Stimulated activated CD8-positive, alpha-beta memory T cell treated with anti-CD3 and anti-CD28 coated beads, Interleukin-4, amount 100 ng/mL, for 4 hours (primary cell): Measurements from ENCODE around the gene PSAP.

Source experiments
- DNase-seq, 2 donors: peaks; one replicate each; pipeline ENCODE4 v3.0.0-alpha.2; 2020; ENCODE audit warnings: low read depth in 2 of 2, low spot score in 1 of 2

PSAP gene

DNA sequence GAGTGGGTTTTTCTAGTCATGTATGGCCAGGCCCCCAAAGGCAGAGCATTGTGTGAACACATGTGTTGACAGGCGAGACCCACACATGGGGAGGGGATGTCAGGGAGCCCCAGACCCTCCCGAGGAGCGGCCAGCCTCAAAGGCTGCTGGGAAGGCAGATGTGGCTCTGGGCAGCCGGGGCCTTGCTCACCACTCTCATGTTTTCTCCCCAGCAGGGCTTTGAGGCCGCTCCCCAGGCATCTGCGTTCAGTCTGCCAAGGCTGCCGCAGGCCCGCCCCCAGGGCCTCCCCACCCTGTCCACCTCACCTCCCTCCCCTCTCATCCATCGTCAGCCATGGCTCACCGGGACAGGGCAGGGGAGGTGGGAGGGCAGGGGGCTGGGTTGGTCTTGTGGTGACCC, 61.2 kb downstream of the PSAP start:
- no peak for DNase-seq

DNA sequence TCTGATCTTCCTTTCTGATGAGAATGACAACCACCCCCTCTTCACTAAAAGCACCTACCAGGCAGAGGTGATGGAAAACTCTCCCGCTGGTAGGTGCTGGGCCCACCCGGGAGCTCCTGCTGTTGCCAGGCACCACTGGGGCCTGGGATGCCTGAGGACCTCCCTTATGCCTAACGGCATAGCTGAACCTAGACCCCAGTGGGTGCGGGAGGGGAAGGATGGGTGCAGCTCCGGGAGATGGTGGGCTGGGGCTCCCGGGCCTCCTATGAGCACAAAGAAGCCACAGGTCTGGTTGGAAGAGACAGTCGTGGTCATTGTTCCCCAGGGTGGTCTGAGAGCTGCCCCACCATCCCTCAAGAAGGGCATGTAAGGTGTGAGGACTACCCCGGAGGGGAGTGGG, 62.1 kb downstream of the PSAP start:
- no peak for DNase-seq

GRCh38 chr10:71784679-71785272, 66.3 kb downstream of the PSAP start:
- DNase-seq: no peak

GRCh38 chr10:71783917-71784678, 67.0 kb downstream of the PSAP start:
- no peak for DNase-seq

GRCh38 chr10:71782917-71783490, 68.0 kb downstream of the PSAP start:
- no peak for DNase-seq

DNA sequence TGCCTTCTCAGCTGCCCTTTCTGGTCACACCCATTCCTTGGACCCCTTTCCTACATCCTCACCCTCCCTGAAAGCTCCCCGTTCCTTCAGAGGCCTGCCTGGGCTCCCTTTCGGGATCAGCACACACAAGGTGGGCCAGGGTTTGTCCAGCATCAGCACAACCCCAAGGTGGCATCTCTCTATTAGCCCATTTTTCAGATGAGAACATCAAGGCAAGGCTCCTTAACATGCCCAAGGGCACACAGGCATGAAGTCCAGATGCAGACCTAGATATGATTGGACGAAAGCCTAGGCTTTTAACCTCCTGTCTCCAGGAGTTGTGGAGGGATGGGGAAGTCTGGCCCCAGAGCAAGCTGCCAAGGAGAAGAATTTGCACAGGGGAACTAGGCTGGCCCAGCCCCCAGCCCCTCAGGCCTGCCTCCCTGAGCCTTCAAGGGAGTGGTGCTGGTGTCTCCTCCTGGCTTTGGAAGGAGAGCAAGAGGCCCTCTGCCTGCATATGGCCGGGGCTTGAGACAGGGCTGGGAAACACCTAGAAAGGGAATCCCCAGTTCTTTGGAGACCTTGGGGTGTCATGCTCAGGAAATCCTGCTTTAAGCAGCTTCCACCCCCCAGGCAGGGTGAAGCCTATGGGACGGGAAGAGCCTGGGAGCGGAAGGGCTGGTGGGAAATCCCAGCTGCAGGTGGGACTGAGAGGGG, 68.7 kb downstream of the PSAP start:
- DNase-seq: no peak

GRCh38 chr10:71780719-71781118, 70.3 kb downstream of the PSAP start:
- DNase-seq: no peak

GRCh38 chr10:71780156-71780555, 70.9 kb downstream of the PSAP start:
- no peak for DNase-seq

- DNase-seq: no peak
These were observed 71.4 kb downstream of the PSAP start for GRCh38 chr10:71779641-71780040.

GRCh38 chr10:71778071-71778825, 72.8 kb downstream of the PSAP start:
- DNase-seq: no peak

DNA sequence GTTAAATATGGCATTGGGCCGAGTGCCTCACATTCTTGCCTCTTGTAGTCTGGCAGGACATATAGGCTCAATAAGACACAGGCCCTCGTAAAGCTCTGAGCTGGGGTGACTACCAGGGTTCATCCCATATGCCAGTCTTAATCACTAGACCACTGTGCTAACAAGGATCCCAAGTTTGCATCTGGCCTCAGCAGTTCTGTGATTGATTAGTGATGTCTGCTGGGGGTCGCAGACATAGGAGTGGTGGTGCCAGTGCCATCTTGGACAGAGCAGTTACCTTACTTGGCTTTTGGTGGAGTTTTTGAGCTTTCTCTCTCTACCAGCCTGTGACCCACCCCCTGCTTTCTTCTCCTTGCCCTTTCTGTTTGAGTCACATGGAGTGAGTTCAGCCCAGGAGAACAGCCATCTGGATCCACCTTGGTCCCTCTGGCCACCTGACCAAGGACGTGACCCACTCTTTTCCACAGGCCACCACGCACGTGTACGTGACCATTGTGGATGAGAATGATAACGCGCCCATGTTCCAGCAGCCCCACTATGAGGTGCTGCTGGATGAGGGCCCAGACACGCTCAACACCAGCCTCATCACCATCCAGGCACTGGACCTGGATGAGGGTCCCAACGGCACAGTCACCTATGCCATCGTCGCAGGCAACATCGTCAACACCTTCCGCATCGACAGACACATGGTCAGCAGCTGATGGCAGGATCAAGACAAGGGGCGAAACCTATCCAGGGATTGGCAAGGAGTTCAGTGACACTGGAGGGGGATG, 73.7 kb downstream of the PSAP start:
- no peak for DNase-seq

GRCh38 chr10:71776481-71776925, 74.5 kb downstream of the PSAP start:
- no peak for DNase-seq

DNA sequence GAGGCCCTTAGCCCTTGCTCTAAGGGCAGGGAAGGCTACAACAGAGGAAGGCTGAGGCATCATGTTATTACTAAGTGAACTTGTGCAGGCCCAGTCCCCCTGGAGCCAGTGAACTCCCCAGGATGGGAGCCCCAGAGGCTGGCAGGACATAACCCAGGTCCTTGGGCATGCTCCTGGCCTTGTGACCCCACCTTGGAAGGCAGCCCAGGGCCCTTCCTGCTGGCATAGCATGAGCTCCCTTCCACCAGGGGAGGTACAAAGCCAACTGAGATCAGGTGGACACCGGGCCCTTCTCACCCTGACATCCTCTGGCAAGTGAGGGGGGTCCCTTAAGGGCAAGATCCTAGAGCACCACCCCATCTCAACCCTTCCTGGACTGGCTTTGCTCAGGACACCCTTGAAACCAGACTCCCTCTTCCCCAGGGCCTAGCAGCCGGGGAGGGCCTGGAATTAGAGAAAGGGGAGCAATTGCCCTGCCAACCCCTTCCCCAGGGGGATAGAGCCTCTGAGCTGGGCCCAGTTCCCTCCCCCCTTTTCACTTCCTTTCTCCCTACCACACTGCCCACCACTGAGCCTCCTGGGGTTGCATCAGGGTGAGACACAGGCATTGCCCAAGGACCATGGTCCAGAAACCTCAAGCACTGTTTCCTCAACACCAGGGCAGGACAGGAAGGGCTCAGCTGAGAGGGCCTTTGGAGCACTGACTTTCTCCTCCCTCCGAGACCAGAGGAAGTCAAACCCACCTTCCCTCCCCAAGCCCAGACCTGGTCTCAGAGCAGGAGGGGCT, 75.9 kb downstream of the PSAP start:
- DNase-seq: no peak

DNA sequence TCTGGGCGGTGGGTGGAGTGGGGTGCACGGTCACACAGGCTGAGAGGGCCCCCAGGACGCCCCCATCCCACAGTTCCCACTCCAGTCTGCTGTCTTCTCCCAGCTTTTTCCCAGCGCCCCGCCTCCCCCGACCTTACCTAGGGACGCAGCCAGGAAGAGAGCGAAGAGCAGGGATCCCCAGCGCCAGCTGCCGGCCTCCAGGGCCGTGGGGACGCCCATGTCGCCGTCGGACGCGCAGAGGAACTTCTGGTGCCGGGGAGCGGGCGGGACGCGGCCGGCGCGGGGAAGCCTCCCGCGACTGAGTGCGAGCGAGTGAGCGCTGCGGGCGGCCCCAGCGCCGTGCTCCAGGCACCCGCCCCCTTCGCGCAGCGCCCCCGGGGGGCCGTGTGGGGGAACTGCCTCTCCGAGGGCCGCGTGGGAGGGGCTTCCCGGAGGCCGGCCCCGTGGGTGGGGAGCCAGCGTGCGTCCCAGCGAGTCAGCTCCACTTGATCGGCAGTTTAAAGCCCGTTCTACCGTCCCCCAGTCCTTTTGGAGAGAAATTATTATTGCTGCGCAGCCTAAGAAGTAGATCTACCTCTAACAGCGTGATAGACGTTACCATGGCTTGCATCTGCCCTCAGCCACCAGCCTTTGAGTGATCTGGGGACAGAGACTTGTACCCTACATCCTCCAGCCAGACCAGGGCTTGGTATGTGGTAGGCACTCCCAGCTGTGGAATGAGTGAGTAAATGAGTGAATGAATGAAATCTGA, 77.7 kb downstream of the PSAP start, which contains the start of gene VSIR:
VSIR (minus strand) TSS at position 300 of the 751 bp plus-strand sequence; CDS start at position 219, 81 bp downstream.
- peak; percentile 89 to 93 for DNase-seq

GRCh38 chr10:71772832-71773220, 78.2 kb downstream of the PSAP start:
- DNase-seq: no peak

DNA sequence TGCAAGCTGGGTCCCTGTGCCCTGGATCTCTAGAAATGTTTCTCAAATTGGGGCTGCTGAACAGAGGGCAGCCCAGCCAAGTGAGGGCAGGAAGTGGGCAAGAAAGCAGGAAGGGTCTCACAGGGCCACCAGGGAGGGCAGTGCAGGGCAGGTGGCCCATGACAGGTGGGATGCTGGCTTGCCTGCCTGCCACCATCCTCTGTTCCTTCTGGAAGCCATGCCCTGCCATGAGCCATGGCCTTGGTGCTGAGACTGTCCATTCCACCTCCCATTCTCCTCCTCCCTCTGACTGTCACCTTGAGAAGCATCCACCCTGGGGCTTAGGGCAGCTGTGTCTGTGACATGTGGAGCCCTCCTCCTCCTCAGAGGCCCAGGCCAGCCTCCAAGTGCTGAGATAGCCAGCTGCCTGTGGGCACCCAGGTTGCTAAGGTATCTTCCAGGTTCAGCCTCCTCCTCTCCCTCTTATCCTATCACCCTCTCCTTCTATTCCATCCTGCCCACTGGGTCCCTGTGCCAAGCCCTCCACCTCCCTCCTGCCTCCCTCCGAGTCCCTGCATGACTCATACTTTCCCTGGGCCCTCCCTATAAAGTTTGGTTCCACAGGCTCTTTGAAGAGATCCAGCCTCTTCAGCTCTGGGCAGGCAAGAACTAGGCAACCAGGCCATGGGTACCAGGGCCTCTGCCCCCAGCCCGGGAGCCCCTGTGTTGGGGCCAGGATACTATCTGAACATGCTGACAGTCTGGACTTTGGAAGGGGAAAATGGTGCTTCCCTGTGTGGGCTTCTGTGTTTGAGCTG, 79.0 kb downstream of the PSAP start:
- DNase-seq: peak in 1 of 2 donors; percentile 32

- no peak for DNase-seq
These were observed 79.8 kb downstream of the PSAP start for GRCh38 chr10:71771204-71771603.

- DNase-seq: no peak
These were observed 80.3 kb downstream of the PSAP start for GRCh38 chr10:71770789-71771188.
